GM18526 (cell line): ENCODE measurements around the gene ERFL.

ENCODE experiments used
- POLR2A ChIP-seq: IDR thresholded peaks from 3 replicates; pipeline ENCODE4 v1.6.1; 2011; ENCODE audit not compliant: insufficient read length; ENCODE audit errors: extremely low read depth

Gene ERFL

GRCh38 chr19:41924151-41925145, 3.8 kb downstream of the ERFL start:
- TF ChIP-seq POLR2A = no peak

GRCh38 chr19:41923045-41923788, 5.0 kb downstream of the ERFL start:
- no peak for TF ChIP-seq POLR2A

GRCh38 chr19:41922585-41922984, 5.7 kb downstream of the ERFL start:
- no peak for TF ChIP-seq POLR2A

- TF ChIP-seq POLR2A = no peak
Observed at GRCh38 chr19:41921577-41922576, 6.4 kb downstream of the ERFL start.

- TF ChIP-seq POLR2A = no peak
Observed at GRCh38 chr19:41920882-41921576, 7.2 kb downstream of the ERFL start.

GRCh38 chr19:41919948-41920712, 8.1 kb downstream of the ERFL start:
- no peak for TF ChIP-seq POLR2A

GRCh38 chr19:41918653-41919244, 9.5 kb downstream of the ERFL start:
- no peak for TF ChIP-seq POLR2A

- no peak for TF ChIP-seq POLR2A
Observed at GRCh38 chr19:41918095-41918494, 10.2 kb downstream of the ERFL start.

GRCh38 chr19:41917676-41918075, 10.6 kb downstream of the ERFL start:
- TF ChIP-seq POLR2A = no peak

- no peak for TF ChIP-seq POLR2A
Observed at GRCh38 chr19:41915776-41916414, 12.4 kb downstream of the ERFL start.

GRCh38 chr19:41915021-41915775, 13.1 kb downstream of the ERFL start:
- no peak for TF ChIP-seq POLR2A

GRCh38 chr19:41913538-41914423, 14.5 kb downstream of the ERFL start:
- no peak for TF ChIP-seq POLR2A
